BJ (cell line): ENCODE measurements around the gene MAST1. TPM values are rescaled to one million over a fixed set of nuclear protein-coding genes. Genes with fewer than 3 reads are reported as not detected.

Experiments used
- CTCF ChIA-PET: fragments of 350-600 bp; formaldehyde crosslinking; extraction: SDS; loops from one replicate; lab custom pipeline; 2021; ENCODE audit warnings: antibody characterized with exemption, inconsistent platforms; lab: Yijun Ruan, JAX
- POLR2A ChIA-PET: fragments of 300-600 bp; sonication (Branson Sonifier 250); formaldehyde crosslinking; extraction: SDS; loops from one replicate; lab custom pipeline; 2021; ENCODE audit warnings: antibody characterized with exemption; lab: Charles Lee
- DNase-seq: peaks from one replicate; pipeline ENCODE4 v3.0.0-alpha.2; 2011; ENCODE audit warnings: low read depth
- H3K27me3 ChIP-seq: 2 replicates; pipeline ENCODE4 v1.6.0; 2011; ENCODE audit warnings: low read length; ENCODE audit not compliant: control insufficient read depth, insufficient read depth
- H3K36me3 ChIP-seq: 2 replicates; pipeline ENCODE4 v1.5.1; 2011; ENCODE audit warnings: low read length; ENCODE audit not compliant: control insufficient read depth, insufficient read depth
- H3K4me3 ChIP-seq: 2 replicates; pipeline ENCODE4 v1.5.1; 2011; ENCODE audit warnings: low read depth, mild to moderate bottlenecking, control low read depth, low read length
- CTCF ChIP-seq: IDR thresholded peaks from 2 replicates; pipeline ENCODE4 v1.5.1; 2011; ENCODE audit warnings: low read depth, mild to moderate bottlenecking, control low read depth, inconsistent platforms, low read length, moderate library complexity; ENCODE audit not compliant: insufficient read depth
- polyA minus RNA-seq: library from RNA; depleted of rRNA, polyadenylated mRNA; stranded (reverse); fragments of >200 nt; gene quantifications from 2 replicates; pipeline ENCODE4 v1.2.3, GENCODE V29; 2011; rRNA and poly(A)+ RNA removed
- polyA plus RNA-seq: library from polyadenylated mRNA; depleted of rRNA; stranded (reverse); fragments of >200 nt; gene quantifications from 2 replicates; pipeline ENCODE4 v1.2.3, GENCODE V29; 2011; rRNA removed

The MAST1 gene
- polyA plus RNA-seq (0.25 TPM in 1 of 2 replicates, not detected in the other), polyA minus RNA-seq (not detected in 2 replicates)

GRCh38 chr19:12838182-12838885 lies at the start of gene MAST1:
TSS of gene MAST1 (plus strand) at chr19:12838515. CDS start at chr19:12838573, 58 bp downstream.
- no peak; the same call in 1 of the 2 replicates for TF ChIP-seq CTCF
- peaks cover 42% of the 10 kb centered on the region for H3K27me3 ChIP-seq
- ChIA-PET POLR2A (no interaction called here), CTCF (interaction anchor here (0.5 to 3.0 kb wide), 4 partner anchors 9 to 1214 kb away, joined by 3 to 21 read pairs (median 8); no protein-coding TSS in a partner anchor)
- no peak within 1 kb of the TSS for H3K4me3 ChIP-seq
- DNase-seq: no peak
- no peaks in the 10 kb centered on the region for H3K36me3 ChIP-seq

- ChIA-PET POLR2A (interaction anchor here (1.4 kb wide), 1 partner anchor 10 kb away, joined by 4 read pairs; no protein-coding TSS in a partner anchor), CTCF (interaction anchor here (1.3 to 3.6 kb wide), 5 partner anchors 11 to 59 kb away, joined by 3 to 28 read pairs (median 7); no protein-coding TSS in a partner anchor)
- TF ChIP-seq CTCF: no peak
- Histone ChIP-seq H3K27me3 (no peaks in the 10 kb centered on the region), H3K4me3 (peak overlapping the region; percentile 94), H3K36me3 (peaks cover 3% of the 10 kb centered on the region)
- no peak for DNase-seq
These were observed 49.6 kb upstream of the MAST1 start for GRCh38 chr19:12788682-12789097.

- peak overlapping the region; percentile 94 for H3K4me3 ChIP-seq
- ChIA-PET POLR2A (no interaction called here), CTCF (interaction anchor here (0.9 to 3.6 kb wide), 6 partner anchors 12 to 59 kb away, joined by 3 to 28 read pairs (median 8); no protein-coding TSS in a partner anchor)
- no peaks in the 10 kb centered on the region for H3K27me3 ChIP-seq
- TF ChIP-seq CTCF: no peak
- H3K36me3 ChIP-seq: peaks cover 3% of the 10 kb centered on the region
- no peak for DNase-seq
These were observed 49.0 kb upstream of the MAST1 start for GRCh38 chr19:12789098-12789903.

GRCh38 chr19:12789904-12790619 lies 48.3 kb upstream of the MAST1 start:
- Histone ChIP-seq H3K4me3 (peak overlapping the region; percentile 94), H3K36me3 (peaks cover 3% of the 10 kb centered on the region), H3K27me3 (no peaks in the 10 kb centered on the region)
- ChIA-PET CTCF (interaction anchor here (0.9 to 17.9 kb wide), 6 partner anchors 12 to 30 kb away, joined by 5 to 874 read pairs (median 8); partner anchors contain the start of gene HOOK2), POLR2A (no interaction called here)
- TF ChIP-seq CTCF: no peak
- DNase-seq: peak; percentile 75
